Fibroblast of skin of abdomen (primary cell): ENCODE data around the gene CCL26.
"Not testable (repeated sequence)": the region's sequence is repeated elsewhere in the genome, so short reads cannot be mapped to it uniquely, and the experiment has no call there.

ENCODE experiments used
- DNase-seq: peaks from one replicate; pipeline ENCODE4 v3.0.0-alpha.2; 2013

CCL26 gene

GRCh38 chr7:75738975-75739795 lies 32.8 kb downstream of the CCL26 start:
- peak; percentile 99 for DNase-seq

DNA sequence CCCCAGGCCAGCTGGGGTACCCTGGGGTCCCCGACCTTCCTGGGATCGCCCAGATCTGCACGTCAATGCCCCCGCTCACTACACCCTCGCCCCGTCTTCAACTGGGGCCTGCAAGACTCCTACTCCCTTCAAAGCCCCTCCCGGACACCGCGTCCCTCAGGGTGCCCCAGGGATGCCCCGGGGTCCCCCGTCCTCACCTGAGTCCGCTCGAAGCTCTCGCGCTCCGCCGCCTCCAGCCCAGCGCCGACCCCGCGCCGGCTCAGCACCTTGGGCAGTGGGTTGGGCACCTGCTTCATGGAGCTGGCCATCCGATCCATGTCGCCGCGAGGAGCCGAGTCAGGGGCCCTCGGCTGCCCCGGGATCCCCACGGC lies 33.4 kb downstream of the CCL26 start, which contains the start of gene HIP1:
TSS of gene HIP1 (minus strand) at position 338 of the 371 bp plus-strand sequence. CDS start at position 317, 21 bp downstream.
- no peak for DNase-seq

DNA sequence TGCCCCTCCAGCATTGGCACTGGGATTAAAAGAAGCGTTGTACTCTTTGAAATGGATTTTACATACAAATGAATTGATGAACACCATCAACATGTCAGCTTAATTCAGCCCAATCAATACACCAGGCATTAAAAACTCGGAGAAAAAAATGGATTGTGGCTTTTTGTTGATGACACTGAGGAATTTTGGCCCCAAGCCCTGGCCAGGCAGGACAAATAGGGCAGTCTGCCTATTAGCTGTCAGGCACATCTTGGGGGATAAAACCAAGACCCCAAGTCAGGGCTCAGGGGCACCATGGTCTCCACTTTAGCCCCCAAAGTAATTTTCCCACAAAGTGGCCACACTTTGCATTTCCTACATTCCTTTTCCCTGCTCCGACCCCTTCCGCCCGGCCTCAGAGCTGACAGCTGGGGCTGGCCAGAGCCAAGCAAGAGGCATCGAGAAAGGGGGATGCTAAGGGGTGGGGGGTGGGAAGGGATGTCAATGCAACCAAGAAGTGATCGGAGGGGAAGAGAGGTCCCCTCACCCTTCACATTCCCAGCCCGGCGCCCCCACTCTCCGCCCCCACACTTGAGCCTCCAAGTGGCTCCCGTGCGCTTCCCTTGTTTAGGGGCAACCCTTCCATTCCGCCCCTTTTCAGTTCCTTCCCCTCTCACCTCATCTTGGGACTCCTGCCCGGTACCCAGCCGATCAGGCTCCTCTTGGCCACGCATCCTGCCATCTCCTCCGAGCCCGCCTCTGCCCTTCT lies 34.0 kb downstream of the CCL26 start:
- DNase-seq, result no peak

DNA sequence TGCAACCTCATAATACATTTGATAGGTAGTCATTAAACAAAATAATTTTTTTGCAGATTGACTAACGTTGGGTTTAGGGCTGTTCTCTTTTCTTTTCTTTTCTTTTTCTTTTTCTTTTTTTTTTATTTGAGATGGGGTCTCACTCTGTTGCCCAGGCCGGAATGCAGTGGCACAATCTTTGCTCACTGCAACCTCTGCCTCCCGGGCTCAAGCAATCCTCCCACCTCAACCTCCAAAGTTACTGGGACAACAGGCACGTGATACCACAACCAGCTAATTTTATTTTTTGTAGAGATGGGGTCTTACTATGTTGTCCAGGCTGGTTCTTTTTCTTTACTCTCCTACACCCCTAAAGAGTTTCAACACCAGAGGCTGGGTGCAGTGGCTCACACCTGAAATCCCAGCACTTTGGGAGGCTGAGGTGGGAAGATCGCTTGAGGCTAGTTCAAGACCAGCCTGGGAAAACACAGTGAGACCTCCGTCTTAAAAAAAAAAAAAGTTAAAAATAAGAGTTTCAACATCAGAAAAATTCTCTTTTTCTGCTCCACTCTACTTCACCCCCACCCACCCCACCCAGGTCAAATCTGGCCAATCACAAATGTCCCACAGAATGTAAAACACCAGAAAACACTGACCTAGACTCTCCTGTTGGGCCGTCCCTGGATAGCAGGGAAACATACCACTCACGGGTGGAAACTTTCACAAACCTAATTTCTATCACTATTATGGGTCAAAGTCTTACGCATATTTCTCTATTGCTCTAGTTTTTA lies 36.2 kb downstream of the CCL26 start:
- no peak for DNase-seq

GRCh38 chr7:75734586-75735458 lies 37.2 kb downstream of the CCL26 start:
- DNase-seq, result peak; percentile 79

DNA sequence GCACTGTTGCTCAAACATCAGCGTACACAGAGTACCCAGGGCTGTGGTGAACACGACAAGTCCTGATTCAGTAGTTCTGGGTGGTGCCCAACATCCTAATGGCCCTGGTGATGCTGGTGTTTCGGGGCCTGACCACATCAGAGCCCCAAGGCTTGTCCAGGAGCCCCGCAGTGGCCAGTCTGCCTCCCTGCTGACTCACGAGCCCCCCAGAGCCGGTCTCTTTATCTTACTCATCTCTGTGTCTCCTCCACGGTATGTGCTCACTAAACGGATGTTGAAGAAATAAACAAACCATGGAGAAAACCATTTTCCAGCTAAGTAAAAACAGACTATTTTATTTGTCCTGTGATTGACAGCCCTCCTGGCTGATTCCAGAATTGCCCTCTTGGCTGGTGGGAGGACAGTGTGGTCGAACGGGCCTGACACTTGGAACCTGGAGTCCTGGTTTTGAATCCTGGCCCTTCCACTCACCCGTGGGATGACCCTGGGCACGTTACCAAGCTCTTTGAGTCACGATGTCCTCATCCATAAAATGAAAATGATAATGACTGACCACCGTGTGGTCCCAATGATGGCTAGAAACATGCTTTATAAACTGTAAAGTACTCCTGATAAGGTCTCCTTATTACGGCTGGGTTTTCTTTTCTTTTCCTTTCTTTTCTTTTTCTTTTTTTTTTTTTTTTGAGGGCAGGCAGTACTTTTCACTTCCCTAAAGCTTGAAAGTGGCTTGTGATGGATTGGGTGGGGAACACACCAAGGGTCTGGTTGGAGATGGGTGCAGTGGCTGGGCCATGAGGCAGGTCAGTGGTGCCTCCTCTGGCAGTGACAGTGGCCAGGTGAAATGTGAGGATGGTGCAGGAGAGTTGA lies 39.0 kb downstream of the CCL26 start:
- peak; percentile 87 for DNase-seq

DNA sequence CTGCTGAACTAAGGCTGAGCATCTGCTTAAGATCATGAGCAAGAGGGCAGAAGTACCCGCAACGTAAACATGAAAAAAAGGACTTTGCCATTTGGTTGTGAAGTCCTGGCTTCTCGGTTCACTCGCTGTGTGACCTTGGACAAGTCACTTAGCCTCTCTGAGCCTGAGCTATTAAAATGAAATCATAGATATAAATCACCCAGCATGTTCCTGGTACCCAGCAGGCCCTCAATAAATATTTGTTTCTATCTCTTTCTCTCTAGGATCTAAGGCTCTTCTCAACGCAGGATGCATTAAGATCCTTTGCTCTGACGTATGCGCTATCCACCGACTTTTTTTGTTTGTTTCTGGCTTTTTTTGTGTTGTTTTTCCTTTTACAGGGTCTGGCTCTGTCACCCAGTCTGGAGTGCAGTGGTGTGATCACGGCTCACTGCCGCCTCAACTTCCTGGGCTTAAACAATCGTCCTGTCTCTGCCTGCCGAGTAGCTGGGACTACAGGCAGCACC lies 39.9 kb downstream of the CCL26 start:
- no peak for DNase-seq

GRCh38 chr7:75729851-75730274 lies 42.1 kb downstream of the CCL26 start:
- no peak for DNase-seq

DNA sequence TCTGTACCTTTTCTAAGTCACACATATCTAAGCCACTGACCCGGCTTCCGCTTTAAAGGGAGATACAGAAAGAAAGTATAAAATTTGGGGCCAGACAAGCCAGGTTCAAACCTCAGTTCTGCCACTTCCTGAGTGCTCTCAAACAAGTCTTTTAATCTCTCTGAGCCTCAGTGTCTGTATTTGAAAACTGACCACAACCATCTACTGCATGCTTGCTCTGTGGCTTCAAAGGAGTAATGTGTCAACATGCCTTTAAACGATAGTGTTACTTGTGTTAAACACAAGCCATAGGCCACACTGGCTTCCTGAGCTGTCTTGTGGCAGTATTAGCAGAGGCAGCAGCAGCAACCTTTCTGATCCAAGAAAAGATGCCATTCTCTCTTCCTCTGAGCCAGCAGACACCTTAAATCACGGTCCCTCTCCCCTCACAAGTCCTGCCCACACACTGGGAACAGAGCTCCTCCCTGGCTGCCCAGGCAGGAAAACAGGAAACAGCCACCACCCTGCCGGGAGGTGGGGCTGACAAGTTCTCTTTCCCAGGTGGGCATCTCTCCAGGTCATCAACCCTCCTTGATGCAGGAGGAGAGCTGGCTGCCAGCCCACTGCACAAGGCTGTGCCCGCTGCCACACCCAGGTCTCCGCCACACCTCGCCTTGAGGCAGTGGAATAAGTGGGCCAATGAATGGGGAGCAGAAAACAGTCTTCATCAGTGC lies 44.0 kb downstream of the CCL26 start:
- DNase-seq, result peak; percentile 49

GRCh38 chr7:75727351-75727750 lies 44.7 kb downstream of the CCL26 start:
- not testable (repeated sequence) for DNase-seq

GRCh38 chr7:75725306-75725705 lies 46.7 kb downstream of the CCL26 start:
- DNase-seq, result no peak

DNA sequence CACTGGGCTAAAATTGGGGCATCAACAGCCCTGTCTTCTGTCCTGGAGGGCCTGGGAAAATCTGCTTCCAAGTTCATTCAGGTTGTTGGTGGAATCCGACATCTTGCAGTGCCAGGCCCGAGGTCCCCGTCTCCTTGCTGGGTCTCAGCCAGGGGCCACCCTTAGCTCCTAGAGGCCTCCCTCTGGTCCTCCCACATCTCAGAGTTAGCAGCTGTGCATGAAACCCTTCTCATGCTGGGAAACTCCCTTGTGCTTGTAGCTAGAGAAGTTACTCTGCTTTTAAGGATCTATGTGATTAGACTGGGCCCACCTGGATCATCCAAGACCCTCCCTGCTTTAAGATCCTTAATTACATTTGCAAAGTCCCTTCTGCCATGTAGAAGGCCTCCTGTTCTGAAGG lies 48.6 kb downstream of the CCL26 start:
- DNase-seq, result no peak

GRCh38 chr7:75722373-75722772 lies 49.6 kb downstream of the CCL26 start:
- no peak for DNase-seq

GRCh38 chr7:75721922-75722321 lies 50.1 kb downstream of the CCL26 start:
- DNase-seq, result not testable (repeated sequence)

DNA sequence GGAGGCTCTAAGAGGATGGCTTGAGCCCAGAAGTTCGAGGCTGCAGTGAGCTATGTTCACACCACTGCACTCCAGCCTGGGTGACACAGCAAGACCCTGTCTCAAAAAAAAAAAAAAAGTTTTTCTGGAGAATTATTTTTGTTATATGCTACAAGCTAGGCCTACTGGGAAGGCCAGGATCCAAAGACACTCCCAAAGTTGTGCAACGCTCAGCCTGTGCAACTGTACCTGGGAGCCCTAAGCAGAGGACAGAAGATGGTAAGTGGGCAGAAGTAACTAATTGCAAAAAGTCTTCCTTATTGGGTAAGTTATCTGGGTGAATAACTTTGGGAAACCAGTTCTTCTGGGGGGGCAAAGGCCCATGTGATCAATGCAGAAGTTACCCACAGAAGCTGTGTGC lies 50.6 kb downstream of the CCL26 start:
- DNase-seq, result no peak

DNA sequence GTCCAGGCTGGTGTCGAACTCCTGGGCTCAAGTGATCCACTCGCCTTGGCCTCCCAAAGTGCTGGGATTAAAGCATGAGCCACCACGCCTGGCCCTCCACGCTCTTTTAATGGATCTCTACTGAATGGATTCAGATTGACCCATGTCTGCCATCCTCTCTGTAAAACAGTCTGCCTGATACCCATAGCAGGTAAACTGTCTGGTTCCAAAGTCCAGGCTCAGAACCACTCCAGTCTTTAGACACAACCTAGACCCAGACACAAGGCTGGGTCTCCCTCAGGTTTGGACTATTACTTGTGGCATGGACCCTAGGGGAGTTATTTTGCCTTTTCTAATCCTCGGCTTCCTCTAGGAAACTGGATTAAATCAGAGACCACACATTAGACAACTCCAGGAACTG lies 52.4 kb downstream of the CCL26 start:
- no peak for DNase-seq
